ENCODE data around the gene FBXL2. TPM values are rescaled to one million over a fixed set of nuclear protein-coding genes. Genes with fewer than 3 reads are reported as not detected.
"Not testable (repeated sequence)": the region's sequence is repeated elsewhere in the genome, so short reads cannot be mapped to it uniquely, and the experiment has no call there.

The FBXL2 gene
- total RNA-seq, 2 donors from 2014 or later = 0.46 to 1.6 TPM

DNA sequence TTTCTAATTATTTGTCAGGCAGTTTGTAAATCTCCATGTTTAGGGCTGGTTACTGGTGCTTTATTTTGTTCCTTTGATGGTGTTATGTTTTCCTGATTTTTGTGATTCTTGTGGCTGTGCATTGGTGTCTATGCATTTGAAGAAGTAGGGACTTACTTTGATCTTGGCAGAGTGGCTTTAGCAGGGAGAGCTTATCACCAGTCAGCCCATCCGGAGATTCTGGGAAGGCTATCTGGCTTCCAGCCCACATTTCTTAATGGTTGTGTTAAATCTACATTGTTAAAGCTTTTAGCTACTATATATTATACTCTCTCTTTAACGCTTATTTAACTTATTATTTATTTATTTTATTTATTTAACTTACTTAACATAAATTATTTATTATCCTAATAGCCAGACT is 35.1 kb downstream of the FBXL2 start:
- intact Hi-C loops (cut with DNase I, micrococcal nuclease) = no loop called here
- ATAC-seq (no peak), DNase-seq (no peak)

DNA sequence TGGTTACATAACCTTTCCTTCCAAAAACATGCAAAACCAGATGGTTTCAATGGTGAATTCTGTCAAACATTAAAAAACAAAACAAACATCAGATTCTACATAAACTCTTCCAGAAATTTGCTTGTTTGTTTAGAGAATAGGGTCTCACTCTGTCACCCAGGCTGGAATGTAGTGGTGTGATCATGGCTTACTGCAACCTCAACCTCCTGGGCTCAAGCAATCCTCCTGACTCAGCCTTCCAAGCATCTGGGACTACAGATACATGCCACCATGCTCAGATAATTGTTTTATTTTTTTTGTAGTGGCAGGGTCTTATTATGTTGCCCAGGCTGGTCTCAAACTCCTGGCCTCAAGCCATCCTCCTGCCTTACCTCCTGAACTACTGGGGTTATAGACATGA is 36.1 kb downstream of the FBXL2 start:
- intact Hi-C loops (cut with DNase I, micrococcal nuclease) = no loop called here
- no peak for DNase-seq
- ATAC-seq = no peak

DNA sequence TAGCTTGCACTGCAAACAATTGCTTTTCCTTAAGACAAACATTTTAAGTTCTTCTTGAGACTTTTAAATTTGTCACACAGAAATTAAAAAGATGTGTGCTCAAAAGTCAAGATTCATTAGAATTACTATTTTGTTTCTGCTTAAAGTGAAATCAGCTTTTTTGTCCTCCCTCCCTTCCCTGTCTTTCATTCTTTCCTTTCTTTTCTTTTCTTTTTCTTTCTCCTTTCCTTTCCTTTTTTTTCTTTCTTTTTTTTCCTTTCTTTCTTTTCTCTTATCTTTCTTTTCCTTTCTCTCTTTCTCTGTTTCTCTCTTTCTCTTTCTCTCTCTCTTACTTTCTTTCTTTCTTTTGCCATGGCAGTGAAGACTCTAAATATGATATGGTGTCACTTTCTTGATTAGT is 37.8 kb downstream of the FBXL2 start:
- intact Hi-C loops (cut with DNase I, micrococcal nuclease) = no loop called here
- DNase-seq (no peak), ATAC-seq (no peak)

DNA sequence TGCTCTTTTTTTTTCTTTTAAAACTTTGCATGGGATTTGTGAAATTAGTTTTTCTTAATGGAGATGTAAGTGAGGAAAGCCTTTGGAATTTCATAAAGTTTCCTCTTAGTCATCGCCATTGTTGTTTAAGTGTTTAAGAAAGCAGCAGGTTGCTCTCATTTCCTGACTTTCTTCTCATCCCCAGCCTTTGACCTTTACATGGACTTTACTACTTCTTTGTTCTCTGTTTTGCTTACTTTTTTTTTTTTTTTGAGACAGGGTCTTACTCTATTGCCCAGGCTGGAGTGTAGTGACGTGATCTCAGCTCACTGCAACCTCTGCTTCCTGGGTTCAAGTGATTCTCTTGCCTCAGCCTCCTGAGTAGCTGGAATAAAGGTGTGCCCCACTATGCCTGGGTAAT is 38.6 kb downstream of the FBXL2 start:
- DNase-seq (no peak), ATAC-seq (no peak)
- intact Hi-C loops (cut with DNase I, micrococcal nuclease) = no loop called here

DNA sequence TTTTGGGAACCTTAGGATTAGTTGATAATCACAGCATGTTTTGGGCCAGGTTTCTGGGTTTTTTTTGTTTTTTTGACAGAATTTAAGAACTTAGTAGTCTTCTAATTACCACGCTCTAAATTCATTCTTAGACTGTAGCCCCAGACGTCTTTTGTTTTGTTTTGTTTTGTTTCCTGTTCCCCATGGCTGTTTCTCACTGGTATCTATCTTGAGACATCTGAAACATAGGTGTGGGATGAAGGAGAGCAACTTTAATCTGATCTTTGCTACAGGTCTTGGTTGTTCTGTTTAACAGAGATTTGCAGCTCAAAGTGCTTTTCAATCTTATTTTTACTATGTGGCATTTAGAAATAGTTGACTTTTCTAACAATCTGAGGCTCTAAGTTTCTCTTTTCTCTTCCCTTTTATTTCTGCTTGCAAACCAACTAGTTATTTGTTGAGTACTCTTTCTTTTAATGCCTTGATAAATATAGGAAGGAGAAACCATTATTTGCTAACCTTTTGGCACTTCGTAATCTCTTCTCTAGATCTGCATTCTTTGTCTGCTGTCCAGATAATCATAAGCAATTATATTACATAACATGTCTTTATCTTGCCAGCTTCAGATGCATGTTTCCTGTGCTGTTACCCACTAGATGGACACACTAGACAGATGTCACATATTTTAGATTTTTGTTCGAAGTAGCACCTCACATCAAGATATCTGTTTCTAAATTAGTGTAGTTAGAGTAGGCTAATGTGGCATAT is 40.9 kb downstream of the FBXL2 start:
- DNase-seq (no peak), ATAC-seq (no peak)
- intact Hi-C loops (cut with DNase I, micrococcal nuclease) = no loop called here

DNA sequence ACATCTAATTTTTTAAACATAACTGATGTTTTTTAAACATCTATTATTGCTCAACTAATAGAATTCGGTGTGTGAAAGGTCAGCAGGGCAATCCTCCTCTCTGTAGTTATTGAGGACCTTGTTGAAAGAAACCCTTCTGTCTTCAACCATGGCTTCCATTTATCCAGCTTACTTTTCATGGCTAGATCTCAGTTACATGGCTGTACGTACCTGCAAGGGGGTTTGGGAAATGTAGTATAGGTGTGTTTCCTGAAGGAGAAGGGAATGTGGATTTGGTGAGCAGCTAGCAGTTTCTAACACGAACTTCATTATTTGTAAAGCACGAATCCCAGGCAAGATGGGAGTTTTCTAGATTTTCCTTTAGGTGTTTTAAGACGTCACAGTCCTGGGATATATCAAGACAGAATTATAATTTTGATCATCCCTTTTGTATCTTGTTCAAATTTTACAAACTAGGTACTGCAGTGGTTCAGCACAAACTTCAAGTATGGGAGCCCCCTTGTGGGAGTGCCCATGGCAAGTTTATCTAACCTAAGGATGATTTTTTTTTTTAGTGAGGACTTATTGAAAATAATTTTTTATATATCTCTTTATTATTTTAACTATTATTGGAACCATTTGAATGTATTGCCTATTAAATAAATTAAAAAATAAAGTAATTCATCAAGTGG is 41.6 kb downstream of the FBXL2 start:
- intact Hi-C loops (cut with DNase I, micrococcal nuclease) = no loop called here
- ATAC-seq = no peak

DNA sequence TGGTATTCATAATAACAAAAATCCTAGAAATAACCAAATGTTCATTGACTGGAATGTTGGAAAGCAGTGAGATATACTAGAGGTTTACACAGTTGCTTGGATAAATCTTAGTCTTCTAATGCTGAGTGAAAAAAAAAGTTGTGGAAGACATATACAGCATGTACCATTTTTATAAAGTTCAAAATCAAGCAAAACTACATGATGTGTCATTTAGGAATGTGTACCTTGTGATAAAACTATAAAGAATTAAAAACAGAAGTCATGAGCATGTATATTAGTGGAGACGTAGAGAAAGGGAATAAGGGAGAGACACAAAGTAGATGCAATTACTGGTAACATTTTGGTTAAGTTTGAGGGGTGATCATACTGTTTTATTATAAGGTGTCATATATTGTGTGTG is 45.2 kb downstream of the FBXL2 start:
- intact Hi-C loops (cut with DNase I, micrococcal nuclease) = no loop called here
- DNase-seq = no peak
- no peak for ATAC-seq

More for the DNA sequence above, 41.6 kb downstream of the FBXL2 start:
- DNase-seq = no peak

DNA sequence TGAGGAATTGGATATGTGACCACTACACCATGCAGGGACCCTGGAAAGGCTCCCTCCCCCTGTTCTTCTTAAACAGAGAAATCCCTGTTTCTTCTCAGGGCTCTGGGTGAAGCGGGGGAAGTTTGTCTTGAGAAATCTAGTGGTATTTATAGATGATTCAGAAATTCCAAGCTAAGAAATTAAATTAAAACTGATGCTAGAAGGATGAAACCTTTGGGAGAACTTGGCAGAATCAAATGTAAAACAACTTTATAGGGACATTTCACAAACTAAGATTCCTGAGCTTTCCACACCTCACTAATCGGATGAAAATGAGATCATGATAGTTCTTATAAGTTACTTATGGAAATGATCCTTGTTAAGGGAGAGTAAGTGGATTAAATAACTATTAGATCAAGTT is 54.2 kb downstream of the FBXL2 start:
- intact Hi-C loops (cut with DNase I, micrococcal nuclease) = no loop called here

DNA sequence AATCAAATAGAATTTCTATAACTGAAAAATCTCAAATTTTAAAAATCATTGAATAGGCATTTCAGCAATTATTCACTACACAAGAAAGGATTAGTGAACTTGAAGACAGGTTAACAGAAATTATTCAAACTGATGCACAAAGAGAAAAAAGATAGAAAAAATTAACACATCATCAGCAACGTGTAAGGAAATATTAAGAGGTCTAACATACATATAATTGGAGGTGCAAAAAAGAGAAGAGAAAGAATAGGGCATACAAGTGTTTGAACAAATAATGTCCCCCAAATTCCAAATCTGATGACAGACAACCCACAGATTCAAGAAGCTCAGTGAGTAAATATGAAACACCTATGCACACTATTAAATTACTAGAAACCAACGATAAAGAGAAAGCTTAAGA is 57.1 kb downstream of the FBXL2 start:
- no peak for DNase-seq
- intact Hi-C loops (cut with DNase I, micrococcal nuclease) = no loop called here
- no peak for ATAC-seq

More for the DNA sequence above, 54.2 kb downstream of the FBXL2 start:
- ATAC-seq (no peak), DNase-seq (no peak)

DNA sequence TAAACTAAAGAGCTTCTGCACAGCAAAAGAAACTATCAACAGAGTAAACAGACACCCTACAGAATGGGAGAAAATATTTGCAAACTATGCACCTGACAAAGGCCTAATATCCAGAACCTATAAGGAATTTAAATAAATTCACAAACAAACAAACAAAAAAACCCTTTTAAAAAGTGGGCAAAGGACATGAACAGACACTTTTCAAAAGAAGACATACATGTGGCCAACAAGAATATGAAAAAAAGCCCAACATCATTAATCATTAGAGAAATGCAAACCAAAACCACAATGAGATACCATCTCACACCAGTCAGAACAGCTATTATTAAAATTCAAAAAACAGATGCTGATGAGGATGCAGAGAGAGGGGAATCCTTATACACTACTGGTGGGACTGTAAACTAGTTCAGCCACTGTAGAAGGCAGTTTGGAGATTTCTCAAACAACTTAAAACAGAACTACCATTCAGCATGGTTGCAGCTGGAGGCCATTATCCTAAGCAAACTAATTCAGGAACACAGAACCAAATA is 61.8 kb downstream of the FBXL2 start:
- DNase-seq; intact Hi-C loops (cut with DNase I, micrococcal nuclease); ATAC-seq: not testable (repeated sequence)

DNA sequence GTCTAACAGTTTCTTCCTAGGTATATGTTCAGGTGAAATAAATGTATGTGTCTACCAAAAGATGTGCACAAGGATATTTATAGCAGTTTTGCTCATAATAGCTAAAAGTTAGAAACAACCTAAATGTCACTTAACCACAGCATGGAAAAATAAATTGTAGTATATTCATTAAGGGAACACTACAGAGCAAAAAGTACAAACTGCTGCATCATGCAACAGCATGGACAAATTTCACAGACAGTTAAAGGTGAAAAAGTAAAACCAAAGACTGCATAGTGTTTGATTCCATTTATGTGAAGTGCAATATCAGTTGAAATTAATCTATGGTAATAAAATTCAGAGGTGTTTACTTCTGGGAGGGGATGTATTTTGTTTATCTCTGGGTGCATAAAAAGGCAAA is 62.5 kb downstream of the FBXL2 start:
- no peak for DNase-seq
- intact Hi-C loops (cut with DNase I, micrococcal nuclease) = no loop called here
- no peak for ATAC-seq

DNA sequence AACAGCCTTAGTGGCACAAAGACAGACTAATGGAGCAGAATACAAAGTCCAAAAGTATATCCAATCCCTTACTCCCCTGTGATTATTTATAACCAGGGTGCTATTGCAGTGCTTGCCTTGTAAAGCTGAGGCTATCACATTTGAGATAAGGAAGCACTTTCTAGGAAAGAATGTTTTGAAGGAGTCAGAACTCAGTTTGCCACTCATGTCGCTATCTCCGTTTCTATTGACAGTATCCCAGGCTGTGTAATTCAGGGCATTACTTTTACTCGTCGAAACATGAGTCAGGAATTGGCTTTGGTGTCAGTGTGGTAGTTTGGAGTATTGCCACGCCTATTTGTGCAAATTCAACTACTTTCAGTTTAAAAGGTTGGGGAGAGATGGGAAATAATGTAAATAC is 78.4 kb downstream of the FBXL2 start:
- ATAC-seq (peak; percentile 91), DNase-seq (no peak)
- intact Hi-C loops (cut with DNase I, micrococcal nuclease) = no loop called here

DNA sequence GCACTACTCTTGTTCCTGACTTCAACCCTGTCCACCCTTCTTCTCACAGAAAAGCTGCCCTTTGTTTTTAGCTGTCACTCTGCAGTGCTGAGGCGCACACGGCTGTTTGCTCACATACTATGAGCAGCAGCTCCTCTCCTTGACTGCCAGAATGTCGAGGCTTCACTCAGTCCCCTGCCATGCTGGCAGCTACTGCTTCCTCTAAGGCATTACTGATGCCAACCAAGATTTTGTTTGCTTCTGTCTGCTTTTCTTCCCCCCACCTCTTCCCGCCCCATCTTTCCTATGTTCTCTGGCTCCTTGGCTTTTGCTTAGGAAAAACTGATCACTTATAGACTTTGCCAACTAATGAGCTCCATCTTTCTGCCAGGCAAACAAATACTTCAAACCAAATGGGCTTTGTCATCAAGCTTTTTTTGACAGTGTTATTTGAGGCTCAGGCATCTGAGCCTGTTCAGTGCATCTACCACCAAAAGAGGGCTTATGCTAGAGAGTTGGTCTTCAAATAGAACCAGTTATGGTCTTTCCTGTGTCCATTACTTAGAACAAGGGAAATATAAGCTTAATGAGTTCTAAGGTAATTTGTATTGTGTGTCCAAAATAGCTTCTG is 81.0 kb downstream of the FBXL2 start:
- ATAC-seq = no peak
- intact Hi-C loops (cut with DNase I, micrococcal nuclease) = no loop called here
- no peak for DNase-seq

DNA sequence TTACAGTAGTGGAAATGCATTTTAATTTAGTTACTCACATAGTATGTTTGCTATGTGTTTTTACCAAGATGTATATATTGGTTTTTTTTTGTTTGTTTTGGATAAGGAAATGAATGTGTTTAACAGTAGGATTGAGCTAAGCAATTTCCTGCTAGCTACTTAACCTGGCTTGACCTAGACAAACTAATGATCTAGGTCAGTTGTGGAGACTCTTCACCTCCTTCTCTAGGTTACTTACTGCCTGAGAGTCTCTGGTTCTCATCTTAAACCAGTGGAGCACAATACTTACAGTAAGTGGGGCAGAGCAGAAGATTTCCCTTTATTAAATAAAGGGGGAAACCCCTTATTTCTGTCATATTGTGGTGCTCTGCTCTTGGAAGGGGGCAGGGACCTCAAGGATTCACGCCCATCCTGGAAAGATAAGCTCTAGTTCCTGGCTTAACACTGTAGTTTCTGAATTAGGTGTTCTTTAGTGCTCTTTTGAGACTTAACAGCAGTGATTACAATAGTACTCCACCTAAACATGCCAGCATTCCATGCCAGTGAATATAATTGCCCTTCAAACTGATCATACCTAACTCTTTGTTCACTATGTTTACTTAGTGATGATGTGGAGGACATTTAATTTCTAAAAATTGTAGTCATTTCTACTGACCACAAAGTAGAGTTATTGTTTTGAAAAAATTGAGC is 83.0 kb downstream of the FBXL2 start:
- ATAC-seq (peak; percentile 65), DNase-seq (no peak)
- intact Hi-C loops (cut with DNase I, micrococcal nuclease) = no loop called here

DNA sequence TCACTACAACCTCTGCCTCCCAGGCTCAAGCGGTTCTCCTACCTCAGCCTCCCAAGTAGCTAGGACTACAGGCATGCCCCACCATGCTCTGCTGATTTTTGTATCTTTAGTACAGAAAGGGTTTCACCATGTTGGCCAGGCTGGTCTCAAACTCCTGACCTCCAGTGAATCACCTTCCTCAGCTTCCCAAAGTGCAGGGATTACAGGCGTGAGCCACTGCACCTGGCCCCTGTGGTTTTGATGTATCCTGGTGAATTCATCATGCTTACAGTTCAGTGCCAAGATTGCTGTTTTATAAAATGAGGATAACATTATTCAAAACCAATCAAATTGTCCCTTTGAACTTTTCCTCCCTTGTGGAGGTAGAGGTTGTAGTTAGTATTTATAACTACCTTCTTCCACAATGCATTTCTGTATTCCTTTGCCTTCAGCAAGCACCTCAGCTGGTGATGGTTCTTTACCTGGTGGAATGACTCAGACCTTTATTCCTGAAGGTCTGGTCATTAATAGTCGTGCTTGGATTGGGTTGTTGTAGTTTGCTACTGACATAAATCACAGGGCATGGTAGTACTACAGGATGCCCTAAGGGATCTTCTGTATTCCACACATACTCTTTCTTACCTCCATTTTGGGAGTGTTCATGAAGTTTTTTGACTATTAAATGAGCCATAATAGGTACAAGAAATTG is 86.0 kb downstream of the FBXL2 start:
- intact Hi-C loops (cut with DNase I, micrococcal nuclease) = no loop called here
- no peak for DNase-seq
- no peak for ATAC-seq

DNA sequence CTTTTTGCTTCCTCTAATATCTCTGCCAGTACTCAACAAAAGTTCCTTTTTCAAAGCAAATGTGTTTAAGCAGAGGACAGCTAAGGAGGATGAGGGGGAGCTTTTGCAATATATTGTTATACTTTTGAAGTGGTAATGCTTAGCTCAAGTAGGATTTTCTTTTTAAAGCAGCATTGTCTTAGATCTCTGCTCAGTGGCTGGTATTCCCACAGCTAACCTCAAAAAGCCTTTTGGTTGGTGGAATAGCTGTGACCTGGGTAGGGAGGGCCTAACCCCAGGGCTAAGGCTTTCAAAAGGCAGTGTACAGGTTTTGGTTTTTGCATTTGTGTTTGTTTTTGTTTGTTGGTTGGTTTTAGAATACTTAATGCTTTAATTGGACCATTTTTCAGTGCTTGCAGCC is 86.8 kb downstream of the FBXL2 start:
- ATAC-seq = no peak
- intact Hi-C loops (cut with DNase I, micrococcal nuclease) = no loop called here
- DNase-seq = no peak

DNA sequence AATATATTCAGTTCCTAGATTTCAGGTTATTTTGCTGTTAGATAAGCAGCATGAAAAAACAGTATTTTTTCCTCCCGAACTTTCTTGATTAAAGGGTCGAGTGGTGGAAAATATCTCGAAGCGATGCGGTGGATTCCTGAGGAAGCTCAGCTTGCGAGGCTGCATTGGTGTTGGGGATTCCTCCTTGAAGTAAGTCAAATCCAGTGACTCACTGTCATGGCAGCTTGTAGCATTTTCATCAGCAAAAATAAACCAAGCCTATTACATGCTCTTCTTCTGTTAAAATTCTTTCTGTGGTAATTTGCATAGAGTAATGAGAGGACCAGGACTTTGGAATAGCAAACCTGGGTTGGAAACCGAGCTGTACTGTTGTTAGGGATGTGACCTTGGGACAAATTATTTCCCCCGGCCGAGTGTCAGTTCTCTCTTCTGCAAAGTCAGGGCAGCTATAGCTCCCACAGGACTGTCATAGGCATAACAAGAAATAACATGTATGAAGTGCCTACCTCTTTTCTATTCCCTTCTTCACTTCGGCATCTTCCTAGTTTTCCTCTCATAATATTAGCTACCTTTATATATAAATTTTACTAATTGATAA is 87.4 kb downstream of the FBXL2 start:
- no peak for ATAC-seq
- no peak for DNase-seq
- intact Hi-C loops (cut with DNase I, micrococcal nuclease) = no loop called here

DNA sequence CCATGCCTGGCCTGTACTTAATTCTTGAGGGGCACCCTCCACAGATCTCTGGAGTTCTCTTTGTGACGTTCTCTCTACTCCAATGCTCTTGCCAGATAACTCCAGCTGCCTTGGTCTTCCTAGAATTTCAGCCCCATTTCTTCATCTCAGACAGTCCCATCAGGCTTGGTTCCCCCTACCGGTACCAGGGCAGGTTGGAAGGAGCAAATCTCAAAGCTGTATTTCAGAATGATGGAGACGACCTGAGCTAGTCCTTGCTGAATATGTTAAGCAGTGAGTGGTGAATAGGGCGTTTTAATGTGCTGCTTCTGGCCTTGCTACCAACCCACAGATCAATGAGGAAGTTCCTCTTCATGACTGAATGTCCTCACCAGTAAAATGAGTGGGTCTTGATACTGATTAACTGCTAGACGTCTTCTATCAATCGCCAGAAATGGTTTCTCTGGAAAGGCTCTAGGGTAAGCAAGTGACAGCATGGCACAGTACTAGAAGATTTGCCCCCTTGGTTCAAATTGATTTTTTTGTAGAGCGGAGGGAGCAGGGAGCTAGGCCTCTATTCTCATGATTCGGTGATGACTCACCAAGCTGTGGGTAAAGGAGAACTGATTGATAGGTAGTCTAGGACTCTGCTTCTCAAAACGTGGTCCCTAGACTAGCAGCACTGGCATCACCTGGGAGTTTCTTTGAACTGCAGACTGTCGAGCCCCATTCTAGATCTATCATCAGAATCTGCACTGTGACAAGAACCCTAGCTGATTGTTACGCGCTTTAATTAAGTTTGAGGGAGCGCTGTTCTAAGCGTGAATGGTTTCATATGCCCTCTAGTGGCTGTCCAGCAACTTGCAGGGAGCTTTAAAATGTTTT is 95.2 kb downstream of the FBXL2 start:
- intact Hi-C loops (cut with DNase I, micrococcal nuclease) = loop anchor here (5.0 kb wide), 1 partner anchor 240 kb away; no protein-coding TSS in a partner anchor
- ATAC-seq = peak; percentile 74
- peak in 1 of 2 donors; percentile 55 for DNase-seq
